Endothelial cell (in vitro differentiated cells): ENCODE results near the gene KCNMA1. TPM values are rescaled to one million over a fixed set of nuclear protein-coding genes. Genes with fewer than 3 reads are reported as not detected.

Source experiments
- DNase-seq: peaks from one replicate; pipeline ENCODE4 v3.0.0; 2021; ENCODE audit warnings: low spot score
- H3K27ac Mint-ChIP-seq: one replicate; pipeline ENCODE4 v1.8.0; 2021; ENCODE audit warnings: mixed read lengths, inconsistent platforms; ENCODE audit not compliant: unreplicated experiment
- H3K27me3 Mint-ChIP-seq: one replicate; pipeline ENCODE4 v1.8.0; 2021; ENCODE audit warnings: mild to moderate bottlenecking, moderate library complexity, mixed read lengths, inconsistent platforms; ENCODE audit not compliant: unreplicated experiment
- H3K36me3 Mint-ChIP-seq: one replicate; pipeline ENCODE4 v1.8.0; 2021; ENCODE audit warnings: mild to moderate bottlenecking, low read depth, mixed read lengths, inconsistent platforms; ENCODE audit not compliant: unreplicated experiment
- H3K4me1 Mint-ChIP-seq: one replicate; pipeline ENCODE4 v1.8.0; 2021; ENCODE audit warnings: mild to moderate bottlenecking, mixed read lengths, inconsistent platforms; ENCODE audit not compliant: unreplicated experiment
- H3K4me3 Mint-ChIP-seq: one replicate; pipeline ENCODE4 v1.8.0; 2021; ENCODE audit warnings: mild to moderate bottlenecking, mixed read lengths, inconsistent platforms; ENCODE audit not compliant: unreplicated experiment
- H3K9me3 Mint-ChIP-seq: one replicate; pipeline ENCODE4 v1.8.0; 2021; ENCODE audit warnings: mixed read lengths, inconsistent platforms; ENCODE audit not compliant: unreplicated experiment
- total RNA-seq: library from RNA; stranded (reverse); fragmentation: NEBNext Ultra II Directional; extraction: Animal tissue kit (Norgen Biotek cat#: 25700); gene quantifications from one replicate; pipeline ENCODE4 v1.2.1, GENCODE V29; 2021; ENCODE audit not compliant: unreplicated experiment
- TF ChIP-seq, protein P1 (sequence below): fragments of 200-600 bp; sonication (generic); IDR thresholded peaks from one replicate; pipeline ENCODE4 v1.5.0; 2021; ENCODE audit warnings: antibody characterized with exemption; ENCODE audit not compliant: unreplicated experiment

The KCNMA1 gene
- total RNA-seq, 1 donor from 2014 or later, result 5.1 TPM

- Mint-ChIP-seq H3K4me3 (no peak overlapping the region), H3K27me3 (no peaks in the 10 kb centered on the region), H3K9me3 (no peaks in the 10 kb centered on the region), H3K36me3 (no peaks in the 10 kb centered on the region), H3K27ac (no peak overlapping the region), H3K4me1 (peaks cover 8% of the 10 kb centered on the region)
- no peak for DNase-seq
- TF ChIP-seq, protein P1, sequence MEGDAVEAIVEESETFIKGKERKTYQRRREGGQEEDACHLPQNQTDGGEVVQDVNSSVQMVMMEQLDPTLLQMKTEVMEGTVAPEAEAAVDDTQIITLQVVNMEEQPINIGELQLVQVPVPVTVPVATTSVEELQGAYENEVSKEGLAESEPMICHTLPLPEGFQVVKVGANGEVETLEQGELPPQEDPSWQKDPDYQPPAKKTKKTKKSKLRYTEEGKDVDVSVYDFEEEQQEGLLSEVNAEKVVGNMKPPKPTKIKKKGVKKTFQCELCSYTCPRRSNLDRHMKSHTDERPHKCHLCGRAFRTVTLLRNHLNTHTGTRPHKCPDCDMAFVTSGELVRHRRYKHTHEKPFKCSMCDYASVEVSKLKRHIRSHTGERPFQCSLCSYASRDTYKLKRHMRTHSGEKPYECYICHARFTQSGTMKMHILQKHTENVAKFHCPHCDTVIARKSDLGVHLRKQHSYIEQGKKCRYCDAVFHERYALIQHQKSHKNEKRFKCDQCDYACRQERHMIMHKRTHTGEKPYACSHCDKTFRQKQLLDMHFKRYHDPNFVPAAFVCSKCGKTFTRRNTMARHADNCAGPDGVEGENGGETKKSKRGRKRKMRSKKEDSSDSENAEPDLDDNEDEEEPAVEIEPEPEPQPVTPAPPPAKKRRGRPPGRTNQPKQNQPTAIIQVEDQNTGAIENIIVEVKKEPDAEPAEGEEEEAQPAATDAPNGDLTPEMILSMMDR, result no peak
Observed at GRCh38 chr10:77226853-77227565, 410.6 kb downstream of the KCNMA1 start.

GRCh38 chr10:77226452-77226851 lies 411.2 kb downstream of the KCNMA1 start:
- Mint-ChIP-seq H3K4me3 (no peak overlapping the region), H3K4me1 (peaks cover 8% of the 10 kb centered on the region), H3K27ac (no peak overlapping the region), H3K27me3 (no peaks in the 10 kb centered on the region), H3K9me3 (no peaks in the 10 kb centered on the region), H3K36me3 (no peaks in the 10 kb centered on the region)
- TF ChIP-seq, protein P1, result no peak
- no peak for DNase-seq

- TF ChIP-seq, protein P1, result no peak
- H3K27me3 Mint-ChIP-seq, result no peaks in the 10 kb centered on the region
Observed at GRCh38 chr10:77226020-77226419, 411.6 kb downstream of the KCNMA1 start.

DNA sequence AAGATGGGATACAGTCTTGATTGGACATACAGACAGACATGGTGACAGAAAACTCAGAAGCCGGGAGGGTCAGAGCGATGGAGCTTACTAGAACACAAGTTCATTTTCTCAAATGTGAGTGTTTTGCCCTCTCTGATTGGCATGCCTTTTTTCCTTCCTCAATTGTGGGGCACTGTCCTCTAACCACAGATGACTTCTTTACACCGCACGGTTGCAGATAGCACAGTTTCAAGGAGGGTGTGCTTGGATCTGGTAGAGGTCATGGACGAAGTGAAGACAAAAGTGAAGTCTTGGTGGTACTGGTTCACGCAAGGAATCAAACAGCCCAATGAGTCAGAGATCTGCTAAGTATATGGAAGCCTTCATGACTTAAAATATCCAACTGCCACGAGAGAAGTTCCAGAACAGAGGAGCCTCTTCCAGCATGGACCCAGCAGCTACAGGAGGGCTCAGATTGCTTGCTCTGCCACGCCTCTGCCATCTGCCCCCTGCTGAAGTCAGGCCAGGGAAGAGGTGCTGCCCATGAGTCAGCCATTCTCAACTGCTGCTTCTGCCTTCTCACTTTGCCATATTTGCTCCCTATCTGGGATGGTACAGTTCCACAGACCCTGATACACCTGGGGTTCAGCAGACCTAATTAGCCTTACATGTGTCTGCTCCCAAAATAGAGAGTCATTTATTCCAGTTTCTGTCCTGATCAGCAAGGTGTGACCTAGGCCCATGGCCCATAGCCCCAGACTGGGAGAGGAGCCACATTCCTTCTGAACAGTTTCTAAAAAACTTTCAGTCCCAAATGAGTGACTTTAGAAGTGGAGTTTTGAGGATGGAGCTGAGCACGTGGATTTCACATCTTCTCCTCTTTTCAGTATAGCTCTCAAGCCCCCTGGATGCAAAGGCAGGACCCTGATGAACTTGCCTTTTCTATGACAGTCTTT lies 413.8 kb downstream of the KCNMA1 start:
- TF ChIP-seq, protein P1, result no peak

More at GRCh38 chr10:77226020-77226419, 411.6 kb downstream of the KCNMA1 start:
- DNase-seq, result no peak
- H3K4me3 Mint-ChIP-seq, result no peak overlapping the region
- no peaks in the 10 kb centered on the region for H3K36me3 Mint-ChIP-seq
- H3K4me1 Mint-ChIP-seq, result peaks cover 8% of the 10 kb centered on the region
- H3K27ac Mint-ChIP-seq, result no peak overlapping the region
- no peaks in the 10 kb centered on the region for H3K9me3 Mint-ChIP-seq

More for the DNA sequence above, 413.8 kb downstream of the KCNMA1 start:
- no peak for DNase-seq
- Mint-ChIP-seq H3K27me3 (no peaks in the 10 kb centered on the region), H3K4me1 (peaks cover 8% of the 10 kb centered on the region), H3K27ac (no peak overlapping the region), H3K4me3 (no peak overlapping the region), H3K9me3 (no peaks in the 10 kb centered on the region), H3K36me3 (no peaks in the 10 kb centered on the region)
